Endothelial cell (in vitro differentiated cells): ENCODE measurements around the gene OVCH1. TPM values are rescaled to one million over a fixed set of nuclear protein-coding genes. Genes with fewer than 3 reads are reported as not detected.

Experiments
- DNase-seq: peaks from one replicate; pipeline ENCODE4 v3.0.0; 2021; ENCODE audit warnings: low spot score
- H3K27ac Mint-ChIP-seq: one replicate; pipeline ENCODE4 v1.8.0; 2021; ENCODE audit warnings: mixed read lengths, inconsistent platforms; ENCODE audit not compliant: unreplicated experiment
- H3K27me3 Mint-ChIP-seq: one replicate; pipeline ENCODE4 v1.8.0; 2021; ENCODE audit warnings: mild to moderate bottlenecking, moderate library complexity, mixed read lengths, inconsistent platforms; ENCODE audit not compliant: unreplicated experiment
- H3K36me3 Mint-ChIP-seq: one replicate; pipeline ENCODE4 v1.8.0; 2021; ENCODE audit warnings: mild to moderate bottlenecking, low read depth, mixed read lengths, inconsistent platforms; ENCODE audit not compliant: unreplicated experiment
- H3K4me1 Mint-ChIP-seq: one replicate; pipeline ENCODE4 v1.8.0; 2021; ENCODE audit warnings: mild to moderate bottlenecking, mixed read lengths, inconsistent platforms; ENCODE audit not compliant: unreplicated experiment
- H3K4me3 Mint-ChIP-seq: one replicate; pipeline ENCODE4 v1.8.0; 2021; ENCODE audit warnings: mild to moderate bottlenecking, mixed read lengths, inconsistent platforms; ENCODE audit not compliant: unreplicated experiment
- H3K9me3 Mint-ChIP-seq: one replicate; pipeline ENCODE4 v1.8.0; 2021; ENCODE audit warnings: mixed read lengths, inconsistent platforms; ENCODE audit not compliant: unreplicated experiment
- CTCF ChIP-seq: fragments of 200-600 bp; sonication (generic); IDR thresholded peaks from one replicate; pipeline ENCODE4 v1.5.0; 2021; ENCODE audit warnings: antibody characterized with exemption; ENCODE audit not compliant: unreplicated experiment
- total RNA-seq: library from RNA; stranded (reverse); fragmentation: NEBNext Ultra II Directional; extraction: Animal tissue kit (Norgen Biotek cat#: 25700); gene quantifications from one replicate; pipeline ENCODE4 v1.2.1, GENCODE V29; 2021; ENCODE audit not compliant: unreplicated experiment

The OVCH1 gene
- total RNA-seq, 1 donor from 2014 or later: not detected

DNA sequence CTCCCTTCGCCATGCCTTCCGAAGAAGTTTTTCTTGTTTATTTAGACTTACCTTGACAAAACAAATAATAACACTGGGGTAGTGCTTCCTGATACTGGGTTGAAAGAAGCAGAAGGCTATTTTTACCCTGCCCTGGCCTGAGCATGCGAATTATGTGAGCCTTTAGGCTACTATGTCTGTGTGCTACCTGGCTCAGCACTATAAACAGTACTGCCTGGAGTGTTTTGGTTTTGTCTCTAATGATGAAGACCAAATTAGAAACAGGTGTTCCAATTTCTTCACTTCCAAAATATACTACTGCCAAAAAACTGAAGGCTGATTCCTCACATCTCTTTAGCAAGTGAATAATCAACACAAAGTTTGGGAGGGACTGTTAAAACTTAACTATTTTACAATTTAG lies 7.6 kb upstream of the OVCH1 start:
- H3K27me3 Mint-ChIP-seq: peaks cover 4% of the 10 kb centered on the region

DNA sequence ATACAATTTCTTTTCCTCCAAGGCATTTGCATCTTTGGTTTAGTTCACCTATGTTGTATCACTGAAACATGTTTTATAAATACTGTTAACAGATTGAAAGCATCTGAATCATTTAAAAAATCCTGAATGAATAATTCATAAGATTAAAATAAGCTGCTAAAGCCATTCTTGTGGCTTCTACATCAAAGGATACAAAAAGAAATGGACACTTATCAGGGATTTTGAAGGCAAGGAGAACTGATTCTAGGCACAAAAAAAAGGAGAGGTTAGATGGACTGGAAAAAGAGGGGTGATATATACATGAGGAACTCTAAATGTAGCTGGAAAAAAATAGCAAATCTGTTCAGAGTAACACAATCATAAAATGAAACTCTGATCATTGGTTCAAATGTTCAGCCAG lies 5.8 kb upstream of the OVCH1 start:
- no peak for DNase-seq
- Mint-ChIP-seq H3K9me3 (no peaks in the 10 kb centered on the region), H3K4me3 (no peak overlapping the region), H3K27me3 (peaks cover 3% of the 10 kb centered on the region), H3K27ac (no peak overlapping the region), H3K4me1 (peaks cover 22% of the 10 kb centered on the region), H3K36me3 (no peaks in the 10 kb centered on the region)
- TF ChIP-seq CTCF: no peak

More for the DNA sequence above, 7.6 kb upstream of the OVCH1 start:
- no peak overlapping the region for H3K27ac Mint-ChIP-seq
- no peak overlapping the region for H3K4me3 Mint-ChIP-seq
- H3K4me1 Mint-ChIP-seq: peaks cover 22% of the 10 kb centered on the region
- no peak for TF ChIP-seq CTCF
- DNase-seq: no peak
- no peaks in the 10 kb centered on the region for H3K9me3 Mint-ChIP-seq
- H3K36me3 Mint-ChIP-seq: no peaks in the 10 kb centered on the region

DNA sequence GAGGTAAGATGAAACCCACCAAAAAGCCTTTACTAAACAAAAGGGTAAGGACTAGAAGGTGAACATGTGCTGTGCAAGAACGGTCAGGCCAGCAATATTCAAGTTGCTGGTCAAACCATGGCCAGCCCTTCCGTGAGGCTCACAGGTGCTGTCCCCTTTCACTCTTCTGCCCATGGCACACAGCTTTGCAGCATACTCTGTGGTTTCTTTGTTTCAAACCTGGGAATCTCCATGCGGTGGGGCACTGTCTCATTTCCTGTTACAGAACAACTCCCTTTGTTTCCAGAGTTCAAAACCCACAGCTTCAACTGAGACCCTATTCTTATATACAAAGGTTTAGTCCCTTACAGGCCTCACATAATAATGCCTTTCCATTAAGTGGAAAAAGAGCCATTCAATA lies 1.7 kb upstream of the OVCH1 start:
- Mint-ChIP-seq H3K4me3 (no peak overlapping the region), H3K36me3 (no peaks in the 10 kb centered on the region), H3K4me1 (peaks cover 12% of the 10 kb centered on the region), H3K9me3 (no peaks in the 10 kb centered on the region), H3K27ac (no peak overlapping the region), H3K27me3 (peaks cover 1% of the 10 kb centered on the region)
- DNase-seq: no peak
- no peak for TF ChIP-seq CTCF

GRCh38 chr12:29492891-29493290 lies 4.6 kb downstream of the OVCH1 start:
- Mint-ChIP-seq H3K9me3 (no peaks in the 10 kb centered on the region), H3K27me3 (no peaks in the 10 kb centered on the region), H3K4me1 (no peaks in the 10 kb centered on the region), H3K27ac (no peak overlapping the region), H3K36me3 (no peaks in the 10 kb centered on the region), H3K4me3 (no peak overlapping the region)
- DNase-seq: no peak
- TF ChIP-seq CTCF: no peak

DNA sequence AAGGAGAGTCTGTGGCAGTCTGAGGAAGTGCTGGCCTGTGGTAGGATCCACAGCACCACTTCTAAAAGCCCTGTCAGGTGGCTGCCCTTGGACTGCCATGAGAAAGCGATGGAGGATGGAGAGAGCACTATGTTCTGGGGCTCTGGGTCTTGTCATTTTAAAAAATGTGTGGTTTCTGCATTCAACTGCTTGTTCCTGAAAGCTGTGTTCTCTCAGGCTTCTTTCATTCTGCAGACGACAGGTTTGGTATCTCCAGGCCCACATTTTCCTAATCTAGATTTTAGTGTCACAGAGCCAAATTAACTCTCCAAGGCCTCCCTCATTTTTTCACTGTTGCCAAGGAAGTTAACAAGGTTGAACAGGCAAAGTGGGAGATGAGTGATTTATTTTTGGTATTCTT lies 10.5 kb downstream of the OVCH1 start:
- no peaks in the 10 kb centered on the region for H3K4me1 Mint-ChIP-seq
- H3K27ac Mint-ChIP-seq: no peak overlapping the region
- H3K27me3 Mint-ChIP-seq: no peaks in the 10 kb centered on the region
- no peak for DNase-seq
- H3K9me3 Mint-ChIP-seq: no peaks in the 10 kb centered on the region
- no peak for TF ChIP-seq CTCF
- no peak overlapping the region for H3K4me3 Mint-ChIP-seq
- no peaks in the 10 kb centered on the region for H3K36me3 Mint-ChIP-seq
